ENCODE measurements around the gene CTDNEP1.

DNA sequence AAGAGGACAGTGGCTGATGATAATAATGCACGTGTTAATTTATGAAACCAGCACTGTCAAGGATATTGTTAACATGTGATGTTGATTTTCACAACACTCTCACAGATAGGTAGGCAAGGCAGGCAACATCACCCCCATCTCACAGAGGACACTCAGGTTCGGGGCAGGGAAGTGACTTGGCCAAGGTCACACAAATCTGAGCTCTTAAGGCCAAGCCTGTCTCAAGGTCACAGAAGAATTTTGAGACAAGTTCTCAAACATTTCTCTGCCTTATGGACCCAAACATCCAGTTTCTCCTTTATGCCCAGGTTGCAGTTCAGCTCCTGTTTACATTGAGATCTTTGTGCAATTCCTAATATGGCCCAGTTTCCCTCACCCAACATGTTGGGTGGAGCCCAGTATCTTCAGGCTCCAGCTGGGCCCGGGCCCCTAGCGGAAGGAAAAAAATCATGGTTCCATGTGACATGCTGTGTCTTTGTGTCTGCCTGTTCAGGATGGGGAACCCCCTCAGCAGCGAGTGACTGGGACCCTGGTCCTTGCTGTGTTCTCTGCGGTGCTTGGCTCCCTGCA lies 31.3 kb upstream of the CTDNEP1 start:
- no peak for TF ChIP-seq POLR2A (IDR thresholded peaks at IDR 0.05)
- TF ChIP-seq, protein P1, sequence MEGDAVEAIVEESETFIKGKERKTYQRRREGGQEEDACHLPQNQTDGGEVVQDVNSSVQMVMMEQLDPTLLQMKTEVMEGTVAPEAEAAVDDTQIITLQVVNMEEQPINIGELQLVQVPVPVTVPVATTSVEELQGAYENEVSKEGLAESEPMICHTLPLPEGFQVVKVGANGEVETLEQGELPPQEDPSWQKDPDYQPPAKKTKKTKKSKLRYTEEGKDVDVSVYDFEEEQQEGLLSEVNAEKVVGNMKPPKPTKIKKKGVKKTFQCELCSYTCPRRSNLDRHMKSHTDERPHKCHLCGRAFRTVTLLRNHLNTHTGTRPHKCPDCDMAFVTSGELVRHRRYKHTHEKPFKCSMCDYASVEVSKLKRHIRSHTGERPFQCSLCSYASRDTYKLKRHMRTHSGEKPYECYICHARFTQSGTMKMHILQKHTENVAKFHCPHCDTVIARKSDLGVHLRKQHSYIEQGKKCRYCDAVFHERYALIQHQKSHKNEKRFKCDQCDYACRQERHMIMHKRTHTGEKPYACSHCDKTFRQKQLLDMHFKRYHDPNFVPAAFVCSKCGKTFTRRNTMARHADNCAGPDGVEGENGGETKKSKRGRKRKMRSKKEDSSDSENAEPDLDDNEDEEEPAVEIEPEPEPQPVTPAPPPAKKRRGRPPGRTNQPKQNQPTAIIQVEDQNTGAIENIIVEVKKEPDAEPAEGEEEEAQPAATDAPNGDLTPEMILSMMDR (IDR thresholded peaks at IDR 0.05): no peak

Measured in ovary (tissue), 3 donors.